ENCODE data around the gene CAMK2A.
"Not testable (repeated sequence)": the region's sequence is repeated elsewhere in the genome, so short reads cannot be mapped to it uniquely, and the experiment has no call there.

CAMK2A gene

GRCh38 chr5:150236981-150237754, 52.4 kb downstream of the CAMK2A start:
- no peak for DNase-seq (ENCODE audit: low read depth in 2 of 2)

GRCh38 chr5:150236313-150236712, 53.3 kb downstream of the CAMK2A start:
- no peak for DNase-seq (ENCODE audit: low read depth in 2 of 2)

DNA sequence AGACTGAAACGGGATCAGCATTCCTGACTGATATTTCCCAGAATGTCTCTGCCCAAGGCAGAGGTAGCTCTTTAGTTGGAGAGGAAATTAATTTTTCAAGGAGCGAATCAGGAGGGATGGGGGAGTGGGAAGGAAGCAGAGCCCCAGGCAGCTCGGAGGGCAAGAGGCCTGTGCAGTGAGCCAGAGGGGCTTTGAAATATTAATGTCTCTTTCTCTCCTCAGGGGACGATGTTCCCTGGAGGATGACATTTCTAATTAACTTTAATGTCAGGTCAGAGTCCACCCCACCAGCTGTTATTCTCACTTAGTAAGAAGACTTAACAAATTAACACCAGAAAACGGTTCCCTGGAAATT, 54.1 kb downstream of the CAMK2A start:
- DNase-seq (ENCODE audit: low read depth in 2 of 2), result no peak

DNA sequence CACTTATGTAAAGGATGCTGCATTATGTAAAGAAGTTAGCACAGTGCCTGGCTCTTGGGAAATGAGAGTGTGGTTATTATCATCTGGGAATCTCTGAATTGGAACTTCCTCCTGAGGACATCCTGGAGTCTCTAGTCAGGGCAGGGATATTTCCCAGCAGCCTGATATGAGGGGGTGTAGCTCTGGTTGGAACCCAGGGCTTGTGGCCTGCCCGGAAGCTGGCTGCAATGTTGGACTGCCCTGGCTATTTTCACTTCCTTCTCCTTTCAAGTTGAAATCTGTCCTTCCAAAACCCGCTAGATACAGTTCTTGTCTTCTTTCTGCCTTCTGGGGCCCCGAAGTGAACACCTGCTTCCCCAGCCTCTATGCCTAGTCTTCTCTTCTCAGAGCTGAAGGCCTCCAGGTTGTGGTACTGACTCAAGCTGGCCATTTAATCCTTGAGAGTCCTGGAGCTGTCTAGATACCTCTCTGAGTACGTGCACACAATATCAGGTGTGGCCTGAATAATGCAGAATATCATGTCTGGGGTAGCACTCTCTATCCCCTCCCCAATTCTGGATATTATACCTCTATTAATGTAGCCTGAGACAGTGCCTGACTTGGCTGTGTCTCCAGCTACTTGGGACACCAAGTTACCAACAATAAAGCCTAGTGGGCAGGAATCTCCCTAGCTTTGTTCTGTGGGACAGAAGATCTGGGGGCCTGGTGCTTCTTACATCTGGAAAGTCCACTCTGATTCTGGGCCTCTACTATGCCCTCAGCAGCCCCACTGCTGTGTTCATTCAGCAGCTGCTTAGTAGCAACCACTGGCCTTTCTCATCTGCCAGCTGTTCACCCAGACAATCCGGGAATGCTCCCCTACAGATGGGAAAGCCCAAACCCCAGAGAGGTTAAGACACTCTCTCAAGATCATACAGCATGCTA, 54.7 kb downstream of the CAMK2A start:
- DNase-seq (ENCODE audit: low read depth in 2 of 2), result no peak

DNA sequence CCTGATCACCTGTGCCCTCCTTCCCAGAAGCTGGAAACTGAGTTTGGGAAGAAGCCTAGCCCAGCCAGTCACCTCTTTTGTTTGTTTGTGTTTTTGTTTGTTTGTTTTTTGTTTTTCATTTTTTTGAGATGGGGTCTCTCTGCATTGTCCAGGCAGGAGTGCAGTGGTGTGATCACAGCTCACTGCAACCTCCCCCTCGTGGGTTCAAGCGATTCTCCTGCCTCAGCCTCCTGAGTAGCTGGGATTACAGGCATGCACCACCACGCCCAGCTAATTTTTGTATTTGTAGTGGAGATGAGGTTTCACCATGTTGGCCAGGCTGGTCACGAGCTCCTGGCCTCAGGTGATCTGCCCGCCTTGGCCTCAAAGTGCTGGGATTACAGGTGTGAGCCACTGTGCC, 55.9 kb downstream of the CAMK2A start:
- DNase-seq (ENCODE audit: low read depth in 2 of 2), result not testable (repeated sequence)

DNA sequence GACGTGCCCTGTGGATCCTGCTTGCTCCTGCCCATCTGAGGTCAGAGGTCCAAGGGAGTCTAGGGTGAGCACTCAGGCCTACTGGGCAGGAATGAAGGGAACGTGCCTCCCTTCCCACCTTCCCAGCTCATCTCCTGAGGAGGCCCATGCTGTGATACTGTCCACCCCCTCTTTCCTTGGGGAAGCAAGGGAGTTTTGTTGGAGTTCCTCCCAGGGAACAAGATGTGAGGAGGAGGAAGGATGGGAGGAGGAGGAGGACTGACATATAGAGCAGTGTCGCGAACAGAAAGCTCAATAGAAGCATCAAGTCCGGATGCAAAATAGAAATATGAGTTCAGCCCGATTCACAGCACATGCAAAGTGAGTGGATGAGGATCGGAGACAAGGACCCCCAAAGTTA, 58.7 kb downstream of the CAMK2A start:
- DNase-seq (ENCODE audit: low read depth in 2 of 2), result no peak

GRCh38 chr5:150229571-150229970, 60.0 kb downstream of the CAMK2A start:
- DNase-seq (ENCODE audit: low read depth in 2 of 2), result no peak

DNA sequence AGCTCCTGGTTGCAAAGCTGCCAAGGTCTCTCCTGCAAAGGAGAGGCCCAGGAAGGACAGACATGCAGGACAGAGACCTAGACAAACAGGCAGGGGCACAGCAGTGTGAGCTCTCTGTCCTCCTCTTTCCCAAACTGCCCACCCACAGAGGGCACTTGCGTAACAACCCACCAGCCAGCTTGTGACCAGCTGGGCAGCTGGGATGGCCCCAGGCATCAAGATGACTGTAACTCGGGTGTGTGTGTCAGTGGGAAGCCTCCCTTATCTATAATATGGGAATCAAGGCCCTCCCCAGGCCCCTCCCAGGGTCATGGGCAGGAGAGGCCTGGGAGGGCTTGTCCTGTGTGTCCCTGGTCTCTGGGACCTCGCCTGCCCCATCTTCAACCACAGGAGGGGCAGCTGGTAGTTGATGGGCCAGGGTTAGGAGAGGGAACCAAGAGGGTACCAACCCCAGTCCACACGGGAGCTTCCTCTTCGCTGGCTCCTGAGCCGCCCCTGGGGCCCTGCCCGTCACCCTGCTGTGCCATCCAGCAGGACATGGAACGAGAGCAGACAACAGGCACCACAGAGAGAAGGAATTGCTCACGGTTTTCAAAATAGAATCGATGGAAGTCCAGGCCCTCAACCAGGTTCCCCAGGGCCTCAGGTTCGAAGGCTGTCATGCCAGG, 61.8 kb downstream of the CAMK2A start:
- no peak for DNase-seq (ENCODE audit: low read depth in 2 of 2)

- DNase-seq (ENCODE audit: low read depth in 2 of 2), result no peak
Measured at GRCh38 chr5:150227036-150227435, 62.5 kb downstream of the CAMK2A start.

- DNase-seq (ENCODE audit: low read depth in 2 of 2), result no peak
Measured at GRCh38 chr5:150224483-150225027, 65.0 kb downstream of the CAMK2A start.

- DNase-seq (ENCODE audit: low read depth in 2 of 2), result no peak
Measured at GRCh38 chr5:150223474-150223873, 66.1 kb downstream of the CAMK2A start.

- DNase-seq (ENCODE audit: low read depth in 2 of 2), result no peak
Measured at GRCh38 chr5:150222906-150223305, 66.7 kb downstream of the CAMK2A start.

GRCh38 chr5:150221471-150221870, 68.1 kb downstream of the CAMK2A start:
- DNase-seq (ENCODE audit: low read depth in 2 of 2), result no peak

DNA sequence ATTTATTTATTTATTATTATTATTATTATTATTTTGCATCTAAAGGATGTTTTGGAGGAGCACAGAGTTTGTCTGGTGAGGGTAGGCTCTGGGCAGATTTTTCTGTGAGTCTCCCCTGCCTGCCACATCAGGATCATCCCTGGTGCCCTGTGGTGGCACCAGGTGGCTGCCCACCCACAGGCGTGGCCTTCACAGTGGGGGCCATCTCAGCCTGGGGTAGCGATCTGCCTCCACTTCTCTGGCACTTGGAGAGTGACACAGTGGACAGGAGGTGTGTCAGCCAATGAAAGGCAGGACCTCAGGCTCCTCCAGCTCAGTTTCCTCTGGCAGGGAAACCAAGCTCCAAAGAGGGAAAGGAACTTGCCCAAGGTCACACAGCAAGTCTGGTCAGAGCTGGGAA, 69.7 kb downstream of the CAMK2A start:
- DNase-seq (ENCODE audit: low read depth in 2 of 2), result no peak

- no peak for DNase-seq (ENCODE audit: low read depth in 2 of 2)
Measured at GRCh38 chr5:150219142-150219541, 70.4 kb downstream of the CAMK2A start.

DNA sequence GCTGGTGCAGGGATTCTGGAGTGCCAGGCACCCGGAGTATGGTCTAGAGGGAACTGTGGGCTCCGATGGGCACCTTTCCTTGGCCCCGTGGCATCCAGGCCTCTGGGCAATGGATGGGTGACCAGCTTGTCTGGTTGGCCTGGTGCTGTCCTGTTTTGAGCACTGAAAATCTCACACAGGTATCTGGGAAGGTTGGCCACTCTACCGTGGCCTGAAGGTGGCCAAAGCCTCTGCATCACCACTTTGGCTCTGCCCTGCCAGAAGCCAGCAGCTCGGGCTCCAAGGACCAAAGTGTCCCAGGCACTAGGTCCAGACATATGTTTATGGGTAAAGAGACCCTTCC, 70.9 kb downstream of the CAMK2A start:
- no peak for DNase-seq (ENCODE audit: low read depth in 2 of 2)

DNA sequence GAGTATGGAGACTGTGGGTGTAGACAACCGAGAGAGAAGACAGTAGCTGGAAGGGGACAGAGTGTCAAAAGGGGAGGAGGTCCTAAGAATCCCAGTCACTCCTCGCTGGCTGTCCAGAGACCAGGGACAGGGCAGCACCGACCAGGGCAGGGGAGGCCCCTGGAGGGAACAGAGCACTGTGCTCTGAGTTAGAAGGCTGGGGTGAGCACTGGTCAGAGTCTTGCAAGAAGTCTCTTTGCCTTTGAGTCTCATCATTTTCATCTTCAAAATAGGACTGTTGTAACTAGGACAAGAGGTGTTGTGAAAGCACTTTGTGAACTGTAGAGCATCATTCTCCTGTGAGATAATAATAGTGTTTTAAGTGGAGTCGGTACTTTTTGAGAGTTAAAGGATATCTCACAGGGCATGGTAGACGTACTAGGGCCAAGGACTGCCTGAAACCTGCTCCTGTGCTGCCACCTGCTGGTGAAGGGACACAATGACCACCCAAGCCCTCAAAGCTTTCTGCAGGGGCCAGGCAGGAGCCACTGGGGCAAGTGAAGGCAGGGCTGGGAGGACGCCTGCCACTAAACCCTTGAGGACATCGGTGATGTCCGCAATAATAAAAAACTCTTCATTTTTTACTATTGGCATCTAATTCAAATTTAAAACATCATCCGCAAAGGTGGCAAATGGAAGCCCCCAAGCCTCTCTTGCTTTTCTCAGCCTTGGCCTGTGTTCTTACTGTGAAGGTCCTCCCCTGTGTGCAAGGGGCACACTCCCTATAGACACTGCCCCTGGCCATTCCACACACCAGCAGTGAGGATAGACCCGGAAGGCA, 71.5 kb downstream of the CAMK2A start:
- peak; percentile 56 to 58 for DNase-seq (ENCODE audit: low read depth in 2 of 2)

GRCh38 chr5:150217038-150217437, 72.5 kb downstream of the CAMK2A start:
- no peak for DNase-seq (ENCODE audit: low read depth in 2 of 2)

GRCh38 chr5:150215979-150216944, 73.3 kb downstream of the CAMK2A start:
- no peak for DNase-seq (ENCODE audit: low read depth in 2 of 2)

DNA sequence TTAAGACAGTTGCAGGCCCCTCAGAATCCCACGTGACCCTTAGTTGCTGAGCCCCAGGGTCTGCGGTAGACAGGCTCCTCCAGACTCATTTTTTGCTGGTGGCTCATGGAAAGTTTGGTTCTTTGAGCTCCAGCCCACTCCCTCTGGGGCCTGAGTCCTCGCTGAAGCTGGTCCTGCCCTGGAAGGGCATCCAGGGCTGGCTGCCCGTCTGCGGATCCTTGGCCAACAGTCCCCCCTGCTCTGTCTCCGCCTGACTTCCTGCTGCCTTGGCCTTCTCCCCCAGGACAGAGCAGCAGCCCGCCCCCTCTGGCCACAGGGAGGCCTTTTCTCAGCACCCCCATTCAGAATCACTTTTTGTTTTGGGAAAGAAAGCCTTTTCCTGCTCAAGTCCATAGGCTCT, 75.3 kb downstream of the CAMK2A start:
- DNase-seq (ENCODE audit: low read depth in 2 of 2), result no peak

All from stimulated activated CD8-positive, alpha-beta memory T cell treated with anti-CD3 and anti-CD28 coated beads, Interleukin-15, amount 100 ng/mL, for 48 hours (primary cell).